Esophagus squamous epithelium (tissue), 4 donors: Measurements from ENCODE around the gene COX17.

Experiments used
- POLR2A ChIP-seq, 4 donors: fragments of 450-650 bp; IDR thresholded peaks; one replicate each; pipeline ENCODE4 v1.6.1; 2017; ENCODE audit warnings: antibody characterized with exemption in 4 of 4, mild to moderate bottlenecking in 4 of 4, moderate library complexity in 3 of 4
- TF ChIP-seq, protein P1 (sequence below), 6 experiments: fragments of 450-650 bp in 4 of 6; fragments of 200-600 bp in 2 of 6; sonication (generic) in 2 of 6; IDR thresholded peaks; one replicate each; pipeline ENCODE4 v1.5.1; 2016 to 2019; ENCODE audit warnings: antibody characterized with exemption in 6 of 6, mild to moderate bottlenecking in 4 of 6, moderate library complexity in 4 of 6

DNA sequence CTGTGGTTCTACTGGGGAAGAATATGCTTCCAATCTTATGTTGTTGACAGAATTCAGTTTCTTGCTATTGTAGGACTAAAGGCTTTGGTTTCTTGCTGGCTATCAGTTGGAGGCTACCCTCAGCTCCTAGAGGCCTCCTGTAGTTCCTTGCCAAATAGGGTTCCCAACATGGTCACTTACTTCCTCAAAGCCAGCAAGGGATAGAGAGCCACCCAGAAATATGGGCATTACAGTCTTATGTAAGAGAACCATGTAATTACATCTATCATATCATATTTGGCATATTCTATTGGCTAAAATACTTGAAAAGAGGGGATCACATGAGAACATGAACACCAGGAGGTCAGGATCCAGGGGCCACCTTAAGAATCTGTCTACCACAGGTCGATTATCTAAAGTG is 6.2 kb upstream of the COX17 start:
- TF ChIP-seq, protein P1, sequence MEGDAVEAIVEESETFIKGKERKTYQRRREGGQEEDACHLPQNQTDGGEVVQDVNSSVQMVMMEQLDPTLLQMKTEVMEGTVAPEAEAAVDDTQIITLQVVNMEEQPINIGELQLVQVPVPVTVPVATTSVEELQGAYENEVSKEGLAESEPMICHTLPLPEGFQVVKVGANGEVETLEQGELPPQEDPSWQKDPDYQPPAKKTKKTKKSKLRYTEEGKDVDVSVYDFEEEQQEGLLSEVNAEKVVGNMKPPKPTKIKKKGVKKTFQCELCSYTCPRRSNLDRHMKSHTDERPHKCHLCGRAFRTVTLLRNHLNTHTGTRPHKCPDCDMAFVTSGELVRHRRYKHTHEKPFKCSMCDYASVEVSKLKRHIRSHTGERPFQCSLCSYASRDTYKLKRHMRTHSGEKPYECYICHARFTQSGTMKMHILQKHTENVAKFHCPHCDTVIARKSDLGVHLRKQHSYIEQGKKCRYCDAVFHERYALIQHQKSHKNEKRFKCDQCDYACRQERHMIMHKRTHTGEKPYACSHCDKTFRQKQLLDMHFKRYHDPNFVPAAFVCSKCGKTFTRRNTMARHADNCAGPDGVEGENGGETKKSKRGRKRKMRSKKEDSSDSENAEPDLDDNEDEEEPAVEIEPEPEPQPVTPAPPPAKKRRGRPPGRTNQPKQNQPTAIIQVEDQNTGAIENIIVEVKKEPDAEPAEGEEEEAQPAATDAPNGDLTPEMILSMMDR (IDR thresholded peaks at IDR 0.05): no peak
- TF ChIP-seq POLR2A (IDR thresholded peaks at IDR 0.05): no peak
